Activated naive CD8-positive, alpha-beta T cell (primary cell): ENCODE results near the gene GPR62.

Experiments
- H3K27ac Mint-ChIP-seq: one replicate; pipeline ENCODE4 v1.8.0; 2021; ENCODE audit warnings: mixed read lengths
- H3K27me3 Mint-ChIP-seq: one replicate; pipeline ENCODE4 v1.8.0; 2021; ENCODE audit warnings: mixed read lengths
- H3K36me3 Mint-ChIP-seq: one replicate; pipeline ENCODE4 v1.8.0; 2021; ENCODE audit warnings: mixed read lengths
- H3K4me1 Mint-ChIP-seq: one replicate; pipeline ENCODE4 v1.8.0; 2021; ENCODE audit warnings: low read depth, mixed read lengths
- H3K4me3 Mint-ChIP-seq: one replicate; pipeline ENCODE4 v1.8.0; 2021; ENCODE audit warnings: mild to moderate bottlenecking, mixed read lengths
- H3K9me3 Mint-ChIP-seq: one replicate; pipeline ENCODE4 v1.8.0; 2021; ENCODE audit warnings: low read depth, mixed read lengths

GPR62 gene

DNA sequence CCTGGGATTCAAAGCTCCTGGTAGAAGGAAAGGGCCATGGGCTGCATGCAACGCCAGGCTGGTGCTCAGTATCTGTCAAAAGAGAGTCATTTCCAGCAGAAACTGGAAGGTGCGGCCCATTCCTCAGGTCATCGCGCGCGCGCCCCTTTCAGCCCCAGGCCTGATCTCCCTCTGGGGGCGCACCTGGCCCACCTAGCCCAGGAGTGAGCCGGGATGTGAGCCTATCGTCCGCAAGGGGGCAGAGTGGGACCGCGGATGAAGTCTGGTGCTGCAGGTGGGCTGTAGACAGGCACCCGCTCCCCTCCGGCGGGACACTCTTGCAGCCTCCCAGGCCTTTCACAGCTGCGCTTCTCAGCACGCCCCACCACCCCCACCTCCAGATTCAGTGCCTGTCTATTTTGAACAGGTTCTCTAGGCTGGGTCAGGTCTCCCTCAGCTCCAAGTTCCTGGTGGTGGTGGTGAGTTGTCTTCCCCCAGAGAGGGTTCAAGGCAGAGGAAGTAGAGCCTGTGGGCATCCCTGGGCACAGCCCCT is 46.3 kb downstream of the GPR62 start:
- no peaks in the 10 kb centered on the region for H3K36me3 Mint-ChIP-seq

DNA sequence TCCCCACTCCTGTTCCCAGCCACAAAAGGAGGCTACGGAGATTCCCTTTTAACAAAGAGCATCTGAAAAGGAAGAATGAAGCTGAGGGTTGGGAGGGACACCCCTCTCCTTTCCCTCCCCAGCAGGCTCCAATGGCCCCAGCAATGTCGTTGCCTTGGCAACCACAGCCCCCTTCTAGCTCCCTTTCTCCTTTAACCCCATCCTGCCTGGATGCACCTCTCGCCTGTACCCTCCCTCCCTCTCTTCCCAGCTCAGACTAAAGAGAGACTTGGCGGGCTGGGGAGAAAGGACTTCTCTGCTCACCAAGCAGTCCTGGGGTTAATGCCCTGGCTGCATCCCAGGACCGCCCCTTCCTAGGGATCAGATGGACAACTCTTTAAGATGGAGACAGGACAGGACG is 47.6 kb downstream of the GPR62 start:
- H3K4me3 Mint-ChIP-seq, result no peak overlapping the region
- H3K9me3 Mint-ChIP-seq, result no peaks in the 10 kb centered on the region
- H3K27me3 Mint-ChIP-seq, result no peaks in the 10 kb centered on the region
- H3K36me3 Mint-ChIP-seq, result no peaks in the 10 kb centered on the region
- H3K4me1 Mint-ChIP-seq, result peaks cover 8% of the 10 kb centered on the region
- H3K27ac Mint-ChIP-seq, result no peak overlapping the region

More for the DNA sequence above, 46.3 kb downstream of the GPR62 start:
- Mint-ChIP-seq H3K4me1 (peaks cover 8% of the 10 kb centered on the region), H3K27ac (no peak overlapping the region), H3K4me3 (no peak overlapping the region), H3K9me3 (no peaks in the 10 kb centered on the region), H3K27me3 (no peaks in the 10 kb centered on the region)

DNA sequence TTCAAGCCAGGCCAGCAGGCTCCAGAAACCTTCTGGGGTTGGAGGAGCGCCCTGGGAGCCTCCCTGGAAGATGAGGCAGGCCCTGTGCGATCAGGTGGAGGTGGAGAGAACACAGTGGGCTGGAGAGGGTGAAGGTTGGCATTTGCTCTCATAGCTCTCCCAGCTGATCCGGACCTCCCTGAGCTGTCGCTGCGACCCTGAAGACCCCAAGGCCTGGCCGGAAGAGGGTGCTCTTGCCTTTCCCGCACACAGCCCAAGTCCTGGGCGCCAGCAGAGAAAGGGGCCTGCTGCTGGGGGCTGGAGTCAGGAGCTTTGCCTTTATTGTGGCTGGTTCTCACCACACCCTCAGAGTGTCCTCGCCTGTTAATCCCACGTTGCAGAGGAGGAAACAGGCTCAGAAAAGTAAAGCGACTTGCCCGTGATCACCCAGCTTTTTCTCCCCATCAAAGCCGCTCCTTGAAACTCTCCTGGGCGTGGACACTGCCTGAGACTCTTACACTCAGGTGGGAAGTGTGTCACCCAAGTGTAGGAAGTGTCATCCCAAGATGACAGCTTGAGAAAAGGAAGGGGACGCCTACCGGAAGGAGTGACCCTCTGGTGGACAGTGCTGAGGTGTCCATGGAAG is 49.1 kb downstream of the GPR62 start:
- no peak overlapping the region for H3K27ac Mint-ChIP-seq
- no peaks in the 10 kb centered on the region for H3K27me3 Mint-ChIP-seq
- H3K4me3 Mint-ChIP-seq, result no peak overlapping the region
- no peaks in the 10 kb centered on the region for H3K9me3 Mint-ChIP-seq
- H3K36me3 Mint-ChIP-seq, result no peaks in the 10 kb centered on the region
- peaks cover 8% of the 10 kb centered on the region for H3K4me1 Mint-ChIP-seq

GRCh38 chr3:52004906-52005395 is 49.8 kb downstream of the GPR62 start:
- H3K36me3 Mint-ChIP-seq, result no peaks in the 10 kb centered on the region
- H3K4me1 Mint-ChIP-seq, result peaks cover 8% of the 10 kb centered on the region
- no peaks in the 10 kb centered on the region for H3K27me3 Mint-ChIP-seq
- H3K27ac Mint-ChIP-seq, result no peak overlapping the region
- no peaks in the 10 kb centered on the region for H3K9me3 Mint-ChIP-seq
- H3K4me3 Mint-ChIP-seq, result no peak overlapping the region

DNA sequence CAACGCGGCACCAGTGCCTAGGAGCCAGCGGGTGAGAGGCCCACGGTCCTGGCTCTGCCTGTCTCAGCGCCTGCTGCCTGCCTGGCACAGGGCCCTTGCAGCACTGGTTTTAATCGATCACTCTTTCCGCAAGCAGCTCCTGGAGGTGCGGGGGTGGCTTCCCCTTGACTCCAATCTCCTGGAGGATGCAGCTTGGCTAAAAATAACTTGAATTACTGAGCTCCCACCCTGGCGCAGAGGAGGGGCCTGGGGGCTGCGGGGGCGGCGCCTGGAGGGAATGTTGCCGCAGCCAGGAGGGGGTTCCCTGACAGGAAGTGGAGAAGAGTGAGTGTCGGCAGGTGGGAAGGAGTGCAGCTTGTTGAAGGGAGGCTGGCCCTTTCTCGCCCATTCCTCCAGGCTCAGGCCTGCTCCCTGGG is 50.4 kb downstream of the GPR62 start:
- H3K4me1 Mint-ChIP-seq, result peaks cover 8% of the 10 kb centered on the region
- H3K36me3 Mint-ChIP-seq, result no peaks in the 10 kb centered on the region
- no peak overlapping the region for H3K27ac Mint-ChIP-seq
- H3K9me3 Mint-ChIP-seq, result no peaks in the 10 kb centered on the region
- H3K4me3 Mint-ChIP-seq, result no peak overlapping the region
- no peaks in the 10 kb centered on the region for H3K27me3 Mint-ChIP-seq

DNA sequence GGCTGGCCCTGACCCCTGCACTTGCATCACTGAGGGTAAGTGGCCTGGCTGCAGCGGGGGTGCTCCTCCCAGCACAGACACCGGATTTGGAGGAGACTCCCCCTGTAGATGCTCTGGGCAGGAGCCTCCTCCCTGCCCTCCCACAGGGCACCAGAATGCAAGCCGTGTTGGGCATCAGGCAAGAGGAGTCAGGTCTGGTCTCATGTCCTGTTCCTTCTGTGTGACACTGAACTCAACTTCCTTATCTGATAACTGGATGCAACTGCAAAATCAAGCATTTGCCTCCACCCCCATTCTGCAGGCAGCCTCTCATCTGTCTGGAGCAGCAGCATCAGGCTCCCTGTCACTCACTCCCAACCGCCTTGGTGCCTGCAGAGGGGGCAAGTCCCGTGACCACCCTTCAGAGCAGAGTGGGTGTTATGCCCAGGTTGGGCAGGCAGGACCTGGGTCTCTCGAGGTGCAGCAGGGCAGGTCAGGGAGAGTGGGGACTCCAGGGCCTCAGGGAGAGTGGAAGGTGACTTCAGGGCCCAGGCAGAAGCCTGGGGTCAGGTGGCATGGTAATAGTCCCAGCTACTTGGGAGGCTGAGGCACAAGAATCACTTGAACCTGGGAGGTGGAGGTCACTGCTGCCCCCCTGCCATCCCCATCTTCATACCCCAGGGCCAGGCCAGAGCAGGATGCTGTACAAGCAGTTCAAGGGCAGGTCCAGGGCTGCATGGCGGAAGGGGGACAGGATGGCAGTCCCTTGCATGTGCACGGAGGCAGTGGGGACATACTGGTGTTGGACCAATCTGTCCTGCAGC is 51.0 kb downstream of the GPR62 start:
- Mint-ChIP-seq H3K27ac (no peak overlapping the region), H3K4me3 (no peak overlapping the region), H3K9me3 (no peaks in the 10 kb centered on the region), H3K36me3 (no peaks in the 10 kb centered on the region), H3K27me3 (no peaks in the 10 kb centered on the region), H3K4me1 (peaks cover 8% of the 10 kb centered on the region)

- H3K27me3 Mint-ChIP-seq, result no peaks in the 10 kb centered on the region
- H3K4me3 Mint-ChIP-seq, result no peak overlapping the region
- H3K27ac Mint-ChIP-seq, result no peak overlapping the region
- H3K4me1 Mint-ChIP-seq, result peaks cover 4% of the 10 kb centered on the region
- H3K36me3 Mint-ChIP-seq, result no peaks in the 10 kb centered on the region
- no peaks in the 10 kb centered on the region for H3K9me3 Mint-ChIP-seq
Measured at GRCh38 chr3:52006820-52007133, 51.6 kb downstream of the GPR62 start.
